ENCODE data around the gene HTR4. TPM values are rescaled to one million over a fixed set of nuclear protein-coding genes. Genes with fewer than 3 reads are reported as not detected.

HTR4 gene
- total and polyA plus RNA-seq, 12 donors: 0.16 to 1.1 (median 0.40) TPM; not detected in 2

- H3K9me3 ChIP-seq: no peaks in the 10 kb centered on the region
- peaks cover 0 to 5% (median 0%) of the 10 kb centered on the region in 9 donors for H3K4me1 ChIP-seq
- intact Hi-C loops (cut with DNase I): no loop called here
- H3K27me3 ChIP-seq: peaks cover 0 to 8% (median 0%) of the 10 kb centered on the region in 7 donors
- no peaks in the 10 kb centered on the region for H3K36me3 ChIP-seq
- no peak overlapping the region for H3K4me3 ChIP-seq
- DNase-seq (no peak), ATAC-seq (no peak)
- 71 to 75% methylated on average over 4 of the region's 4 CpGs for WGBS, 2 donors
- H3K27ac ChIP-seq: no peak overlapping the region
- TF ChIP-seq CTCF (IDR thresholded peaks at IDR 0.05): no peak
These were observed 12.6 kb downstream of the HTR4 start for GRCh38 chr5:148641735-148642134.

GRCh38 chr5:148640471-148640870 is 13.9 kb downstream of the HTR4 start:
- Histone ChIP-seq H3K27me3 (no peaks in the 10 kb centered on the region), H3K9me3 (no peaks in the 10 kb centered on the region), H3K4me1 (no peaks in the 10 kb centered on the region), H3K27ac (no peak overlapping the region), H3K36me3 (no peaks in the 10 kb centered on the region), H3K4me3 (no peak overlapping the region)
- intact Hi-C loops (cut with DNase I): no loop called here
- no peak for ATAC-seq
- no peak for DNase-seq
- TF ChIP-seq CTCF (IDR thresholded peaks at IDR 0.05): no peak

- Histone ChIP-seq H3K36me3 (no peaks in the 10 kb centered on the region), H3K4me3 (no peak overlapping the region), H3K27me3 (no peaks in the 10 kb centered on the region), H3K9me3 (no peaks in the 10 kb centered on the region), H3K4me1 (no peaks in the 10 kb centered on the region), H3K27ac (no peak overlapping the region)
- 53 to 64% methylated on average over 2 of the region's 2 CpGs for WGBS, 2 donors
- intact Hi-C loops (cut with DNase I): no loop called here
- TF ChIP-seq CTCF (IDR thresholded peaks at IDR 0.05): no peak
- DNase-seq: no peak
- ATAC-seq: no peak
These were observed 15.2 kb downstream of the HTR4 start for GRCh38 chr5:148639081-148639480.

GRCh38 chr5:148636353-148636752 is 18.0 kb downstream of the HTR4 start:
- no peak for DNase-seq
- Histone ChIP-seq H3K4me1 (no peaks in the 10 kb centered on the region), H3K36me3 (no peaks in the 10 kb centered on the region), H3K27ac (no peak overlapping the region), H3K27me3 (no peaks in the 10 kb centered on the region), H3K4me3 (no peak overlapping the region), H3K9me3 (no peaks in the 10 kb centered on the region)
- intact Hi-C loops (cut with DNase I): no loop called here
- ATAC-seq: no peak
- 68 to 69% methylated on average over 3 of the region's 3 CpGs for WGBS, 2 donors
- no peak for TF ChIP-seq CTCF (IDR thresholded peaks at IDR 0.05)
